CD4-positive, alpha-beta T cell (primary cell): ENCODE measurements around the gene C2CD4C. TPM values are rescaled to one million over a fixed set of nuclear protein-coding genes. Genes with fewer than 3 reads are reported as not detected.

Source experiments
- ATAC-seq: fragments of 200-7000 bp; cut with Tn5 transposase; one replicate; pipeline ENCODE4 v1.10.0; 2022; ENCODE audit warnings: mild to moderate bottlenecking; ENCODE audit not compliant: poor library complexity
- CTCF ChIA-PET: fragments of 350-600 bp; sonication (Branson Sonifier 250); formaldehyde crosslinking; loops from one replicate; lab custom pipeline; 2021; ENCODE audit warnings: antibody characterized with exemption, inconsistent platforms; lab: Charles Lee
- POLR2A ChIA-PET: fragments of 350-600 bp; sonication (Branson Sonifier 250); formaldehyde crosslinking; loops from one replicate; lab custom pipeline; 2021; ENCODE audit warnings: antibody characterized with exemption, inconsistent platforms; lab: Charles Lee
- DNase-seq, 14 experiments: peaks; one replicate each; pipeline ENCODE4 v3.0.0-alpha.2; 2013 to 2020; ENCODE audit warnings: mixed read lengths in 2 of 14
- H3K27ac ChIP-seq, 2 donors: one replicate each; pipeline versions ENCODE4 v1.5.1 to v1.7.0; 2013; ENCODE audit warnings: low read length in 2 of 2, low read depth in 1 of 2, mild to moderate bottlenecking in 1 of 2
- H3K27me3 ChIP-seq, 2 experiments: 1 replicate in 1 of 2; 2 replicates in 1 of 2; pipeline versions ENCODE4 v1.6.1 to v1.7.0; 2013; ENCODE audit warnings: low read length in 2 of 2, control low read depth in 1 of 2, mild to moderate bottlenecking in 1 of 2, moderate library complexity in 1 of 2; ENCODE audit not compliant: insufficient read depth in 2 of 2, control insufficient read depth in 1 of 2
- H3K36me3 ChIP-seq: one replicate; pipeline ENCODE4 v1.6.1; 2013; ENCODE audit warnings: low read length, control low read depth; ENCODE audit not compliant: insufficient read depth
- H3K4me1 ChIP-seq: one replicate; pipeline ENCODE4 v1.6.1; 2013; ENCODE audit warnings: low read length, control low read depth; ENCODE audit not compliant: insufficient read depth
- H3K4me3 ChIP-seq: one replicate; pipeline ENCODE4 v1.5.1; 2013; ENCODE audit warnings: mild to moderate bottlenecking, low read length, moderate library complexity
- H3K9me3 ChIP-seq, 2 experiments: 1 replicate in 1 of 2; 2 replicates in 1 of 2; pipeline versions ENCODE4 v1.6.1 to v1.7.0; 2013; ENCODE audit warnings: low read length in 2 of 2, mild to moderate bottlenecking in 2 of 2, control low read depth in 1 of 2, moderate library complexity in 1 of 2; ENCODE audit not compliant: control insufficient read depth in 1 of 2, insufficient read depth in 1 of 2
- H3K27ac Mint-ChIP-seq: one replicate; pipeline ENCODE4 v1.8.0; 2020; ENCODE audit warnings: mixed read lengths
- H3K27me3 Mint-ChIP-seq: one replicate; pipeline ENCODE4 v1.8.0; 2021; ENCODE audit warnings: mixed read lengths
- H3K36me3 Mint-ChIP-seq: one replicate; pipeline ENCODE4 v1.8.0; 2021; ENCODE audit warnings: low read depth, mixed read lengths
- H3K4me1 Mint-ChIP-seq: one replicate; pipeline ENCODE4 v1.8.0; 2021; ENCODE audit warnings: low read depth, mixed read lengths
- H3K4me3 Mint-ChIP-seq: one replicate; pipeline ENCODE4 v1.8.0; 2020; ENCODE audit warnings: mild to moderate bottlenecking, mixed read lengths
- H3K9me3 Mint-ChIP-seq: one replicate; pipeline ENCODE4 v1.8.0; 2020; ENCODE audit warnings: mixed read lengths
- intact Hi-C, 2 experiments: fragments of 100-400 bp; cut with DNase I in 1 of 2; cut with micrococcal nuclease in 1 of 2; formaldehyde crosslinking; loops; one replicate each; pipeline versions ENCODE4 v1.15.1 to v1.9.0; 2023 to 2025; cut with DNase I, micrococcal nuclease
- total RNA-seq, 174 experiments: library from RNA in 2 of 174; stranded (reverse) in 2 of 174; gene quantifications; one replicate each; pipeline ENCODE4 v1.2.3 and lab custom pipeline; 2021 to 2026
- TF ChIP-seq, protein P1 (sequence below): fragments of 200-600 bp; IDR thresholded peaks from one replicate; pipeline ENCODE4 v1.8.0; 2022; ENCODE audit warnings: antibody characterized with exemption, mild to moderate bottlenecking

The C2CD4C gene
- total RNA-seq, 2 experiments from 2014 or later, result not detected

DNA sequence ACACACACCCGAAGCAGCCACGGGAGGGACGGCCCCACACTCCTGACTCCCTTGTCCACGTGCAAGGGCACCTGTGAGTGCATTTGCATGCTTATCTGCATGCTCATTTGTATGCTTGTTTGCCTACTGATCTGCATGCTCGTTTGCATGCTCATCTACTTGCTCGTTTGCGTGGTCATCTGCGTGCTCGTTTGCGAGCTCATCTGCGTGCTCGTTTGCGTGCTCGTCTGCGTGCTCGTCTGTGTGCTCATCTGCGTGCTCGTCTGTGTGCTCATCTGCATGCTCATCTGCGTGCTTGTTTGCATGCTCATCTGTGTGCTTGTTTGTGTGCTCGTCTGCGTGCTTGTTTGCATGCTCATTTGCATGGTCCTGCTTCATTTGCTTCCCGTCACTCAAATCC, 28.1 kb upstream of the C2CD4C start:
- H3K9me3 ChIP-seq, result peaks cover 0 to 29% of the 10 kb centered on the region in 2 experiments
- TF ChIP-seq, protein P1, sequence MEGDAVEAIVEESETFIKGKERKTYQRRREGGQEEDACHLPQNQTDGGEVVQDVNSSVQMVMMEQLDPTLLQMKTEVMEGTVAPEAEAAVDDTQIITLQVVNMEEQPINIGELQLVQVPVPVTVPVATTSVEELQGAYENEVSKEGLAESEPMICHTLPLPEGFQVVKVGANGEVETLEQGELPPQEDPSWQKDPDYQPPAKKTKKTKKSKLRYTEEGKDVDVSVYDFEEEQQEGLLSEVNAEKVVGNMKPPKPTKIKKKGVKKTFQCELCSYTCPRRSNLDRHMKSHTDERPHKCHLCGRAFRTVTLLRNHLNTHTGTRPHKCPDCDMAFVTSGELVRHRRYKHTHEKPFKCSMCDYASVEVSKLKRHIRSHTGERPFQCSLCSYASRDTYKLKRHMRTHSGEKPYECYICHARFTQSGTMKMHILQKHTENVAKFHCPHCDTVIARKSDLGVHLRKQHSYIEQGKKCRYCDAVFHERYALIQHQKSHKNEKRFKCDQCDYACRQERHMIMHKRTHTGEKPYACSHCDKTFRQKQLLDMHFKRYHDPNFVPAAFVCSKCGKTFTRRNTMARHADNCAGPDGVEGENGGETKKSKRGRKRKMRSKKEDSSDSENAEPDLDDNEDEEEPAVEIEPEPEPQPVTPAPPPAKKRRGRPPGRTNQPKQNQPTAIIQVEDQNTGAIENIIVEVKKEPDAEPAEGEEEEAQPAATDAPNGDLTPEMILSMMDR, result no peak
- Mint-ChIP-seq H3K4me3 (no peak overlapping the region), H3K27ac (no peak overlapping the region), H3K36me3 (no peaks in the 10 kb centered on the region), H3K27me3 (peaks cover 30% of the 10 kb centered on the region), H3K9me3 (no peaks in the 10 kb centered on the region), H3K4me1 (no peaks in the 10 kb centered on the region)
- H3K27ac ChIP-seq, result no peak overlapping the region
- H3K4me1 ChIP-seq, result no peaks in the 10 kb centered on the region
- ChIA-PET POLR2A (no interaction called here), CTCF (no interaction called here)
- ATAC-seq (no peak), DNase-seq (no peak)
- intact Hi-C loops, result no loop called here
- H3K4me3 ChIP-seq, result no peak overlapping the region
- H3K36me3 ChIP-seq, result no peaks in the 10 kb centered on the region
- peaks cover 22% of the 10 kb centered on the region in 2 experiments for H3K27me3 ChIP-seq

DNA sequence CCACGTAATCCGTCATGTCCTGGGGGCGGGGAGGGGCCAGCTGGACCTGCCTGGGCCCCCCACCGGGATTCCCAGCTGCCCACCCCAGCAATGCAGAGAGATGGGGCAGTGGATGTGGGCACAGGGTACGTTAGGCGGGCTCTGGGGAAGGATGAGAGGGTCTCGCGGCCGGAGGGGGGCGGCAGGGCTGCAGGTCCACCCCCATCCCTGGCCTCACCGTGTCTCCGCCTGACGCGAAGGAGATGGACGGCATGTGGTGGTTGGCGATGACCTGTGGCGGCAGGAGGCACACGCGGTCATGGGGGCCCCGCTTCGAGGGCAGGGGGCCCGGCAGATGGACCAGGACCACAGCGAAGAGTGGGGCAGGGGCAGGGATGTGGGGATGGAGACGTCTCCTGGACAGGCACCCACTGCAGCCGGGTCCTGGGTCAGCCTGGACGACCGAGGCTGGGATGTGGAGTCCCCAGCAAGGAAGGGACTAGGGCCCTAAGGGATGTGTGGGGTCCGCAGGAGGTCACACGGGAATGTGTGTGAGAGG, 27.5 kb upstream of the C2CD4C start:
- ChIA-PET CTCF (no interaction called here), POLR2A (no interaction called here)
- TF ChIP-seq, protein P1, result no peak
- no peaks in the 10 kb centered on the region for H3K4me1 Mint-ChIP-seq
- no peak overlapping the region for H3K4me3 Mint-ChIP-seq
- intact Hi-C loops, result no loop called here
- DNase-seq (no peak), ATAC-seq (no peak)
- H3K27me3 ChIP-seq, result peaks cover 22% of the 10 kb centered on the region in 2 experiments
- no peaks in the 10 kb centered on the region for H3K36me3 Mint-ChIP-seq
- no peaks in the 10 kb centered on the region for H3K36me3 ChIP-seq
- H3K27ac ChIP-seq, result no peak overlapping the region
- H3K27ac Mint-ChIP-seq, result no peak overlapping the region
- peaks cover 26% of the 10 kb centered on the region for H3K27me3 Mint-ChIP-seq
- no peaks in the 10 kb centered on the region for H3K9me3 Mint-ChIP-seq
- H3K4me3 ChIP-seq, result no peak overlapping the region
- peaks cover 0 to 24% of the 10 kb centered on the region in 2 experiments for H3K9me3 ChIP-seq
- H3K4me1 ChIP-seq, result no peaks in the 10 kb centered on the region

DNA sequence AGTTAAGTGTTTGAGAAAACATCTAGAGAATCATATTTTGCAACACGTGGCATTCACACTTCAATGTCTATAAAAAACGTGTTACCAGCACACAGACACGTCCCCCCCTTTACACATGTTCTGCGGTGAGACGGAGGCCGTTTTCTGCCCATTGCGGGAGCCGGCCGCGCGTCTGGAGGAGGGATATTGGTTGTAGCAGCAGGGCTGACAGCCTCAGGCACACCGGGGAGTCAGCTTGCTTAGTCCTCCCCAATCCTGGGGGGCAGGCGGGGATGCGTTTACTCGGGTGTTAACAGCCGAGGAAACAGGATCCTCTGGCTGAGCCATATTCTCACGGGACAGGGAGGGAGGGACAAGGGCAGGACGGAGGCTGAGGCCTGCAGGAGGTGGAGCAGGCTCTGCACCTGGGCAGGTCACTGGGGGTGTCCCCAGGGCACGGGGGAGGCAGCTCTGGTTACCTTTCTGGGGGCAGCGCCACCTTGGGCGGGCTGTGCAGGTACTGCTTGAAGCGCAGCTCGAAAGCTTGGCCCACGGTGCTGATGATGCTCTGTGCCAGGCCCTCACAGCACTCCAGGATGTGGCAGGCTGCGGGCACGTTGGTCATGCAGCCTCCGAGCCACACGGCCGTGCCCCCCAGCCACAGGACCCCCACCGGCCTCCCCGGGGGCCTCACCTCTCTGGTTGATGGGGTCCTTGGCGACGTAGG, 26.9 kb upstream of the C2CD4C start:
- ChIA-PET CTCF (no interaction called here), POLR2A (no interaction called here)
- intact Hi-C loops, result no loop called here

More for the DNA sequence above, 26.9 kb upstream of the C2CD4C start:
- peaks cover 16 to 18% of the 10 kb centered on the region in 2 experiments for H3K27me3 ChIP-seq
- TF ChIP-seq, protein P1, result no peak
- Mint-ChIP-seq H3K36me3 (no peaks in the 10 kb centered on the region), H3K4me3 (no peak overlapping the region), H3K9me3 (no peaks in the 10 kb centered on the region), H3K27ac (no peak overlapping the region), H3K27me3 (peaks cover 20% of the 10 kb centered on the region), H3K4me1 (no peaks in the 10 kb centered on the region)
- peaks cover 0 to 20% of the 10 kb centered on the region in 2 experiments for H3K9me3 ChIP-seq
- DNase-seq (no peak), ATAC-seq (no peak)
- no peak overlapping the region for H3K4me3 ChIP-seq
- no peaks in the 10 kb centered on the region for H3K36me3 ChIP-seq
- H3K27ac ChIP-seq, result no peak overlapping the region
- H3K4me1 ChIP-seq, result no peaks in the 10 kb centered on the region
